HG02763 (cell line): Measurements from ENCODE around the gene PDZRN4.
"Not testable (repeated sequence)": the region's sequence is repeated elsewhere in the genome, so short reads cannot be mapped to it uniquely, and the experiment has no call there.

Source experiments
- ATAC-seq: cut with Tn5 transposase; IDR thresholded peaks from one replicate; pipeline ENCODE4 v1.9.1; 2021; ENCODE audit warnings: mild to moderate bottlenecking, moderate library complexity; ENCODE audit not compliant: unreplicated experiment

PDZRN4 gene

DNA sequence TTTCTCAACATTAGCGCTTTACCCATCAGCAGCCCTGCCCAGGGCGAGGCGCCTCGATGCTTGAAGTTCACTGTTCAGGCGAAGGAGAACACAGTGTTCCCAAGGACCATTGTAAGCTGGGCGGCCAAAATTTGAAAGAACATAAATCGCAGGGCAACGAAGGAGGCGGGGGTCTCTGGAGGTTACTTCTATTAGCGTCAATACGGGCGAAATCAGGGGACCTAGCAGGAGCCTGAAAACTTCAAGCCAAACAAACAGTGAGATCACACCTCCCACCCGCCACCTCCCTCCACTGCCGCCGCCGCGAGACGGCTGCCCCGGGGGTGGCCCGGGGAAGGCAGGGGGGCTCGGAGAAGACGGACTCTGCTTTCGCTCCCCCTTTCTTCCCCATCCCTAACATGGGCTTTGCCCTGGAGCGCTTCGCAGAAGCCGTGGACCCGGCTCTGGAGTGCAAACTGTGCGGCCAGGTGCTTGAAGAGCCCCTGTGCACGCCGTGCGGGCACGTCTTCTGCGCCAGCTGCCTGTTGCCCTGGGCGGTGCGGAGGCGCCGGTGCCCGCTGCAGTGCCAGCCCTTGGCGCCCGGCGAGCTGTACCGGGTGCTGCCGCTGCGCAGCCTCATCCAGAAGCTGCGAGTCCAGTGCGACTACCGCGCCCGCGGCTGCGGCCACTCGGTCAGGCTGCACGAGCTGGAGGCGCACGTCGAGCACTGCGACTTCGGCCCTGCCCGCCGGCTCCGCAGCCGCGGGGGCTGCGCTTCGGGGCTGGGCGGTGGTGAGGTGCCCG lies at the start of gene PDZRN4:
Gene PDZRN4, plus strand, starts transcription at position 263 of the 783 bp plus-strand sequence.
- no peak for ATAC-seq

DNA sequence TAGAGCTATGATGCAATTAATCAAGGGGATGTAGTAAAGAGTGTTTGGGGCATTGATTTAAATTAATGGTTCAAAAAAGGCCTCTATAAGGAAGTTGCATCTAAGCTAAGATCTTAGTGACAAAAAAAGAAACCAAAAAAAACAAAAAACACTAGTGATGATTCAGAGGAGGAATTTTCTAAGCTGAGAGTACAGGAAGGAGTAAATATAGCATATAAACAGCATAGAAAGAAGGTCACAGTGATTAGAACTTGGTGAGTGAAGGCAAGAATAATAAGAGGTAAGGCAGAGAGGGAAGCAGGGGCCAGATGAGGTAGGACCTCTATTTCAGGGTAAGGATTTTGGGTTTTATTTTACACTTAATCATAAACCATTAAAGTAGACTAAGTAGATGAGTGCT lies 48.0 kb upstream of the PDZRN4 start:
- ATAC-seq = no peak

DNA sequence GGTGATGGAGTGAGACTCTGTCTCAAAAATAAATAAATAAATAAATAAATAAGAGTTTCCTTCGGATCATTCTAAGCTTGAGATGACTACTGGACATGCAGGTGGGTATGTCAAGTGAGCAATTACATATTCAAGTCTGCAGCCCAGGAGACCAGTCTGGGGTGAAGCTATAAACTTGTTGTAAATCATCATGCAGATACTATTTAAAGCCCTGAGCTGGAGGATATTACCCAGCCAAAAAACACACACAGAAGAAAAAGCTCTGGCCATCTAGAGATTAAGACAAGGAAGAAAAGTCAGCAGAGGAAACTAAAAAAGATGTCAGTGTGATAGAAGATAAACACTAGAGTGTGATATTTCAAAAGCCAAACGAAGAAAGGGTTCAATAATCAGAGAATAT lies 47.0 kb upstream of the PDZRN4 start:
- no peak for ATAC-seq

DNA sequence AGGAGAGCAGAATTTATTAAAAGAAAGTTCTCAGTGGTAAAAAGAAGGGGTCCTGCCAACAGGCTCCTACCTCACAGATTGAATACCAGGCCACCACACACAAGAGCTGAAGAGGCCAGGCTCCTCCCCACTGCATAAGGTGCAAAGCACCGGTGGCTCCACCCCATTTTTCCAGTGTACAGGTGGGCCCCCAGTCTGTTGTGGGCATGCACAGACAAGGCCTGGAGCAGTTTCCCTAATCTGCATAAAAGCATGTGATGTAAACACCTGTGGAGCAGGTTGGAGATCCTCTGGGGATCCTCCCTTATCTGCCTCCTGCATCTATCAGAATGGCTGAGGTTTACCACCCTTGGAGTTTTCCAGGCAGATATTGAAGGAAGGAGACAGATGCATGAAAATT lies 45.7 kb upstream of the PDZRN4 start:
- no peak for ATAC-seq

DNA sequence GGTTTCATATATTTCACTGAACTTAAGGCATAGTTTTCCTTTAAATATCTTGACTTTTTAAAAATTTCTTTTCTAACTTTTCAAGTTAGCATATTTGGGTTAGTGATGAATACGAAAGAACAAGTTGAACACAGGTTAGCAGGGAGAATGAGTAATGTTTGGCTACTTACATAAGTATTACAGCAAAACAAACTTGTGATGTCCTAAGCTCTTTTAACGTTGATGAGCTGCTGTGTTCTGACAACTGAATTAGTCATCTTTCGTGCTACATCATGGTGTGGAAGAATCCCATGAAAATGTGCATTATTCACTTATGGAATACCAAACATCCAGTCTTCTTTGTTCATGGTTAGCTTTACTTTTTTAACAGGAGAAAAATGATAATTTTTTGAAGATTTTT lies 36.3 kb upstream of the PDZRN4 start:
- no peak for ATAC-seq

DNA sequence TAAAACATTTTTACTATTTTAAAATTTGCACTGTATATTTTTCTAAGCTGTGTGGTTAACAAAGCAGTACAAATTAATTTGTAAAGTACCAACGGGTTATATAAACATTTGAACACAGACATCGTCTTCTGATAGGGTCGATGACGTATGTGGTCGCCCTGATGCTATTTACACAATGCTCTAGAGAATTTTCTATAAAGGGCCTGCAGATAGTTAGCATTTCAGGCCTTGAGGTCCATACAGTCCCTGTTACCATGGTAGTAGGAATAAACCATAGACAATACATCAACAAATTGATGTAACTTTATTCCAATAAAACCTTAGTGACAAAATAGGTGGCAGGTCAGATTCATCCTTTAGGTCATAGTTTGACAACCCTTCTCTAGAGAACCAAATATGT lies 25.7 kb upstream of the PDZRN4 start:
- no peak for ATAC-seq

DNA sequence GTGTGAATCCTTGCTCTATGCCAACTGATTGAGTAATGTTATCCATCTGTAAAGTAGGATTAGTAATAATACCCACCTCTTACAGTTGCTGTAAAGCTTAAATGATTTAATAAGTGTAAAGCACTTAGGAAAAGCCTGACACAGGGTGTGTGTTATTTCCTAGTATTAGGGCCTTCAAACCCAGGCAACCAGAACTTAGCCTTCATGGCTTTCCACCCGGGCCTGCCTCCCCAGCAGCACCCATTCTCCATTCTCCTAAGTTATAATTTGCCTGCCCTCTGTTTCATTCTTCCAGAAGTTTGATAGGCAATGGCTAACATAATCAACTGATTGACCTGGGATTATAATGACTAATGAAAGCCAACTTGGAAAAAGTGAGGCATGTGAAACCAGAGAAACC lies 20.4 kb upstream of the PDZRN4 start:
- ATAC-seq = no peak

DNA sequence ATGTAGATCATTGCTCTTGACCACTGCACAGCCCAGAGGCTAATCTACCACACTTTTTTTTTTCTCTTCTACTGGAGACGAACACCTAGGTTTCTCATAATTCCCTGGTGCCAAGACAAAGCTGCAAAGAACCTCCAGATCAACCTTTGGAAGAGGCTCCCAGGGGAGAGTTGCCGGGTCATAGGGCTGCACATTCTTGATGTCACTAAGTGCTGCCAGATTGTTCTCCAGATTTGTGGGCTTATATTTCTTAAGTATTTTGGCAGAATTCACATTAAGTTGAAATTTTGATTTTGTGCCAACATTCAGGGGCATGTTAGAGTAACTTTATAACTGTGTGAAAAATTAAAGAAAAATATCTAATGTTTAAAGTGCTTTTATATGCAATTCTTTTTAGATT lies 13.5 kb upstream of the PDZRN4 start:
- no peak for ATAC-seq

DNA sequence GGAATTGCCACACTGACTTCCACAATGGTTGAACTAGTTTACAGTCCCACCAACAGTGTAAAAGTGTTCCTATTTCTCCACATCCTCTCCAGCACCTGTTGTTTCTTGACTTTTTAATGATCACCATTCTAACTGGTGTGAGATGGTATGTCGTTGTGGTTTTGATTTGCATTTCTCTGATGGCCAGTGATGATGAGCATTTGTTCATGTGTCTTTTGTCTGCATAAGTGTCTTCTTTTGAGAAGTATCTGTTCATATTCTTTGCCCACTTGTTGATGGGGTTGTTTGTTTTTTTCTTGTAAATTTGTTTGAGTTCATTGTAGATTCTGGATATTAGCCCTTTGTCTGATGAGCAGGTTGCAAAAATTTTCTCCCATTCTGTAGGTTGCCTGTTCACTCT lies 8.6 kb upstream of the PDZRN4 start:
- not testable (repeated sequence) for ATAC-seq

DNA sequence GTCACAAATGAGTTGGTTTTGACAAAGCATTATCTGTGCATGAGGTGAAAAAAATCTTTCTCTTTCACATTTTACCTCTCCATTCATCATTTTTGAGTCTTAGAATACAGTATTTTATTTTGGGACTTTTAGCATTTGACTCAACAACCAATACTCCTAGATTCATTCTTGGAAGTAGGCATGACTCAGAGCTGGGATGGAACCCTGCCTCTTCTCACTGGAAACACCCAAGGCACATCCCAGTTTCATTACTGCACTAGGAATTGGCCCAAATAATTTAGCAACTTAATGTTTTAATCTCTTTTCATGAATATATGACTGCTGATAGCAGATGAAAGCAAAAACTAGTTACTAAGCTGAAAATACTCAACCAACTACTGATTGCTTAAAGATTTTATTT lies 3.3 kb upstream of the PDZRN4 start:
- ATAC-seq = no peak

DNA sequence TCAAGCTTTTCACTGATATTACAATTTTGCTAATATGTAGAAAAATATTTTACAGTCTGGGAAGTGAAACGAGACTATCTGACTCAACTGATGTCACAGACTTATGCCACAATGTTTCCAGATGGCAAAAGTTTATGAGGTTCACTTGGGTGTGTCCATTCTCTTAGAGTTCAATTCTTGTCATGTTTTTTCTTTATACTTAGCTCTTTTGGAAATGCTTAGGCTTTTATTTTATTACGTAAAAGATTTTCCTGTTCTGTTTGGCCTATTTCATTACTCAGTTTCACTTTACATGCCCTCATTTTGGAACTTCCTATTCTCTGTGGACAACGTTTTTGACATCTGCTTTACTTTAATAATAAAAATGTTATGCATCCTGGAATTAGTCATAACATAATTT lies 2.1 kb upstream of the PDZRN4 start:
- ATAC-seq = no peak

DNA sequence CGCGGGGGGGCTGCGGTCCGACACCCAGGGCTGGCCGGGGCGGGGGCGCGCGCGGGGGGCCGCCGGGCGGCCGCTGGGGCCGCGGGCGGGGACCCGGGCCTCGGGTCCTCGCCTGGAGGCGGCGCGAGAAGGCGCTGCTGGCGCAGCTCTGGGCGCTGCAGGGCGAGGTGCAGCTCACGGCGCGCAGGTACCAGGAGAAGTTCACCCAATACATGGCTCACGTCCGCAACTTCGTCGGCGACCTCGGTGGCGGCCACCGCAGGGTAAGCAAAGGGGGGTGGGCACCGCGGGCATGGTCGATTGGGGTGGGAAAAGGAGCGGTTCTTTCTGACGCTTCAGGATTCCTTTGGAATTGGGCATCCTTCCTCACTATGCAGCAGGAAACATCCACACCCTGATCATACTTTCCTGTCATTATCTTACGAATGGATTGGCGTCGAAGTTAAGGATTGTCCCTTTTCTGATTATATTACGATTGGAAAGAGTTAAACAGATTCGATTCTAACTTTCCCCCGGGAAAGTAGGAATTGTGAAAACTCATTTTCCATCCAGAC lies 798 bp downstream of the PDZRN4 start:
- ATAC-seq = no peak

DNA sequence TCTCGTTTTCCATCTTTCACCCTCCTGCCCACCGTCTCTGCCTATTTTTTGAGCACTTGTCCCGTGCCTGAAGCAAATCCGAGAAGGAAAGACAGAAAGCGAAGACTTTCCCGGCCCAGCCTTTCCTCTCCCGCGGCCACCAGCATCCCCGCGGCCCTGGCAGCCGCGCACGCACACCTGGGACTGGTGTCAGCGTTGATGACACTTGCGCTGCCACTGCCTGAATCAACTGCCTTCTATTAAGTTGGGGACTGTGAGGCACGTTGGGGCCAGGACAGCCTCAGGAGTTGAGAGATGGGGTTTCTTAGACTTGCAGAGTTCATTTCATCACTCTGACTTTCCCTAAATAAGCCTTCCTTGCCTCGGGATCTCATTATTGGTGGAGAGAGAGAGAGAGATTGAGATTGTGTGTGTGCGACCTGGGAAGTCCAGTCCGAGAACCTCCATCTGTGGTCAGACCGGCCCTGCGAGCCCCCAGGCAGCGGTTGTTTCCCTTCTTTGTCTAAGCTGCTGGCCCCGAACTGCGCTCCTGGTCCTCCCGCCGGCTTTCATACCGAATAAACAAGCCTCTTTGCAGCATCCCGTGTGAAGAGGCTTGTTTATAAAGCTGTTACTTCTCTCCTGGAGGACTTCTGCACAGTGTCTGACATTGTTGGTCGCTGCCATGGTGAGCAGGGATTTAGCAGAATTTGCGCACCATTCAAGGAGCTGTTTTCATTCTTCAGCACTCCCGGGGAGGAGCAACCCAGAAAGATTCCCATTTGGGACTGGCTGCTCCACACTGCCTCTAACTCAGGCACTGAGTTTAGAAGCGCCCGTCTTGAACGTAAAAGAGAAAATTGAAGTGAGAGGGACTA lies 1.5 kb downstream of the PDZRN4 start:
- no peak for ATAC-seq

DNA sequence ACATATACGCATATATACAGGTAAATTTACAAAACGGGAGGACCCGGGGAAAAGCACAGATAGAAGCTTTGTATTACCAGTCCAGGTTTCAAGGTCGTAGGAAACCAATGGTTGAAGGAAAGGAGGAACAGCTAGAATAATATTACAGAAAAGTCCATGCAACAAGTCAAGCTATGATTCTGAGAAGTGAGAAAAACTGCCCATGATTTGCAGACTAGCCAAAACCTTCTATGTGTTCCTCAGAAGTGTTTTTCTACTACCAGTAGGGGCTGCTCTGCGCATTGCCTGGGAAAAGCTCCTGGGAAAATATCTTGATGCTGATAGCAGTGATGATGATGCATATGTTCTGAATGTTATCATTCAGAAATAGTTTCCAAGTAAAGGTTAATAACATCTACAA lies 2.2 kb downstream of the PDZRN4 start:
- ATAC-seq = no peak

DNA sequence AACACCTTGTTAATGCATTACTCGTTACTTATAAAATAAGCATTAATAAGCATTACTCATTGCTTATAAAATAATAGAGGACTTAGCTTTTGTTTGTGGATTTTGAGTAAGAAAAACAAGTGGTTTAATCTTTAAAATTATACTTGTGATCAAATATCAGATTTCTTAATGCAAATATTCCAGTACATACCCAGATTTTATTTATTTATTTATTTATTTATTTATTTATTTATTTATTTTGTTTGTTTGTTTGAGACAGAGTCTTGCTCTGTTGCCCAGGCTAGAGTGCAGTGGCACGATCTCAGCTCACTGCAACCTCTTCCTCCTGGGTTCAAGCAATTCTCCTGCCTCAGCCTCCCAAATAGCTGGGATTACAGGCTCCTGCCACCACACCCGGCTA lies 3.4 kb downstream of the PDZRN4 start:
- not testable (repeated sequence) for ATAC-seq

DNA sequence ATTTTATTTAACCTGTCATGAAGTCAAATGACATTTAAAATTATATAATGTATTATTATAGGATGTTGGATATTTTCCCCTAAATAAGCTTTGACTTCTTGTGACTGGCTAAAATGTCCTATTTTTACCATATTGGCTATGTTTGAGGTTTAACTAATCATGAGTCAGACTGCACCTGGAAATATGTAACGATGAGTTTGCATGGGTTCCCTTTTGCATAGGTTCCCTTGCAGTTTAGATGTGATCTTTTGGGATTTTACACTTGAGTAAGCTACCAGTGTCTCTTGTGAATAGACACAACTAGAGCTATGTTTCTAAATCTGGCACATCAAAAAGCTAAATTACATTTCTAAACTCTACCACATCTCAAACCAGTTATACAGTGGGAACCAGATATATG lies 5.2 kb downstream of the PDZRN4 start:
- no peak for ATAC-seq

DNA sequence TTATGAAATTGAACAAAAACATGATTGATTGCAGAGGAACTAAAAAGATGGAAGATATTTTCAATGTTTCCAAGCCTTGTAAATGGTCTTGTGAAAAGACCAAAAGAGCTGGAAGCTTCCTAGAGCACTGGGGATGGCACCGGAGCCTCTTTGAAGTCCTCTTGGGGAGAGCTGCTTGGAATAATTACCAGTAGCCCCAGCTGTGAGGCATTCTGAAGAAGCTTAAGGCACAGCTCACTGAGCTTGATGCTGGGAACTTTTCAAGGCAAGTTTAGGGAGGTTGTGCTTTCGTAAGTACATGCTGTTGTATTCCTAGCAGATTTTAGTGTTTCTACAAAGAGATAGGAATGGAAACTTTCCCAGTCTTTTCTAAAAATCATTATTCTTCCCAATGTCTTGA lies 13.9 kb downstream of the PDZRN4 start:
- ATAC-seq = no peak

DNA sequence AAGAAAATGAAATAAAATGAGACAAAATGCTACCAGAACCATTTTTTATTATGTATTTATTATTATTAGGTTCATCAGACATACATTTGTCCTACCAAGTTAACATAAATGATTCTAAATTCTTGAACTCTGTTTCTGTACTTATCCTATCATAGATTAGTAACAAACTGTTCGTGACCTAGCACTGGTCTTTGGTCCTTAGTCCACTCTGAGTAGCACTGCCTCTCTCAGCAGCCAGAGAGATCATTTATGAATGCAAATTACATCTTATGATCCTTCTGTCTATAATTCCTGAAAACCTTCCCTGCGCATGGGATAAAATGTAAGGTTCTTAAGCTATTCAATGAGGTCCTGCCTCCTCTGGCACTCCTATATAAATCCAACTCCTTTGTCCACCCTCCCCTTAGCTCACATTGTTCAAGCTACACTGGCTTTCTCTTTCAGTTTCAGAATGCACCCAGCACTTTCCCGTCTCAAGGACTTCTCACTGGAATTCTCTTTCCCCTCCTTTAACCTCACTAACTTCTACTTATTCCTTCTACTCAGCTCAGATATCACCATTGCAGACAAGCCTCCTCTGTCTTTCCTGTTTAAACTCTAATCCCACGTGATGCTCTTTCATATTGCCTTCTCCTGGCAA lies 17.1 kb downstream of the PDZRN4 start:
- no peak for ATAC-seq

DNA sequence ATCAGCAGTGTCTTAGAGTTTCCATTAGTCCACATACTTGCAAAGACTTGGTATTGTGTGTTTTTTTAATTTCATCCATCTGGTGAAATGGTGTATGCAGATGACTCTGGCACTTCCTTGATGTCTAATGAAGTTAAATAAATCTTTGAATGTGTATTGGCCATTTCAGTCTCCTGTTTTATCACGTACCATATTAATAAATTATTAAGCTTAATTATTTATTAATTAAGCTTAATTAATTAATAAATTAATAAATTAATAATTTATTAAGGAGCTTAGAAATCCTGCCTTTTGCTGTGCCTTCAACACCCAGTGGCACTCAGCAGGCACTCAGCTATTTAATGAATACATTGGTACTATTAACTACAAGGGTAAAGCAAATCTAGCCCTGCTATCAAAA lies 18.2 kb downstream of the PDZRN4 start:
- ATAC-seq = no peak

DNA sequence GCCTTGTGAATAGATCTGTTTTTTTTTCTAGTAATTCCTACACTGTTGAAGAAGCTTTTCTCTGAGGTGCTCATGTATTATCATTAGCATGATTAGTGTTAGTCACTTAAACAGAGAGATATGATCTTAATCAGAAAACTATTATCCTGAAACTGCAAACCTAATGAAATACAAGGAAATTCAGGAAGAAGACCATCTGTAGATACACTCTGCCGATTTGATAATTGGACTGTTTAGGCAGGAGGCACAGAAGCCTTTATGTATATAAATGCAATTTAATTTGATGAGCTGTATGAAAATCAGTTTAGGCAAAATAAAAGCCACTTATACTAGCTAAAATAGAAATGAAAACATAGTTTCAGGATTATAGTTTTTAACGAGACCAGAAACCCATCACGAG lies 23.3 kb downstream of the PDZRN4 start:
- no peak for ATAC-seq

DNA sequence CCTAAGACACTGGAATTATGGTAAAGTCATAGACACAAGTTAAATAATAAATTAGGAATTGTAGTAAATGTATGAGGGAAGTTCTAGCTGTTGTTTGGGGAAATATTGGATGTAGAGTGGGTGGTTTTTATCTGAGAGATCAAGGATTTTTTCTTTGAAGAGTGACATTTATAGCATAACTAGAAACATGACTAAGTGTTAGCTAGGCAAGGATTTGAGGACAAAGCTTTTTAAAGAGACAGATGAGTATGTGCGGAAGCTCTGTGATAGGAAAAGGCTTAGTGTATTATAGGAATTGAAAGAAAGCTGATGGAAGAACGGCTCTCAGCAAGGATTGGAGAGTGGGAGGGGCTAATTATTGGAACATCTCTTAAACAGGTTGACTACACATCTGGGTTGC lies 24.5 kb downstream of the PDZRN4 start:
- no peak for ATAC-seq

DNA sequence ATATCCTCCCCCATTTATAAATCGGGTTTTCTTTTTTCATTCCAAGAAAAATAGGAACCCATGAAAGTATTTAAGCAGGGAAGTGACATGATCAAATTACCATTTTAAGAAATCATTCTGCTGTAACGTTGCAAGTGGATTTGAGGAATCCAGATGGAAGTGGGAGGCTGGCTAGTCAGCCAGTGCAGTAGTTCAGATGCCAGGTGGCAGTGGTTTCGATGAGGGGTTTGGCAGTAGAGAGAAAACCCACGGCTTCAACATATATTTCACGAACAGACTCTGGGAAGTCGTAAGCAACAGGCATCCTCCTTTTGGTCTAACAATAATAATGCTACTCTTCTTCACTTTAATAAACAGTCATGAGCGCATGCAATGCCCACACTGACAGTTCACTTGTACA lies 25.0 kb downstream of the PDZRN4 start:
- ATAC-seq = no peak
